ENCODE data around the gene SLCO3A1.

DNA sequence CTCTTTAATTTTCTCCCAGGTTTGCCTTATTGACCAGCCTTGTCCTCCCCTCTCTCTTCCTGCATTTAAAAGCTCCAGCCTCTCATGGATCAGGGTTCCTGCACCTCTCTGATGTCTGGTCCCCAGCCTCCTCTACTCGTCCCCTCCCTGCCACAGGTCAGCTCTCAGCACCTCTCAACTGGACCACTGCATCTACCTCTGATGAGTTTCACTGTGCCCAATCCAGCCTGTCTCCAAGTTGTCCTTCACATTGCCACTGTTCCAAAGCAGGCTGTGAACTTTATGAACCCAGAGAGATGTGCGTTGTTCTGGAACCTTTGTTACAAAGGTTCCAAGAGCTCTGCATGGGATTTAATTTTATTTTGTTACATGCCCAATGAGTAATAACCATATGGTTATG, 76.6 kb downstream of the SLCO3A1 start:
- TF ChIP-seq RAD21 (IDR thresholded peaks at IDR 0.05), result no peak
- TF ChIP-seq, protein P1, sequence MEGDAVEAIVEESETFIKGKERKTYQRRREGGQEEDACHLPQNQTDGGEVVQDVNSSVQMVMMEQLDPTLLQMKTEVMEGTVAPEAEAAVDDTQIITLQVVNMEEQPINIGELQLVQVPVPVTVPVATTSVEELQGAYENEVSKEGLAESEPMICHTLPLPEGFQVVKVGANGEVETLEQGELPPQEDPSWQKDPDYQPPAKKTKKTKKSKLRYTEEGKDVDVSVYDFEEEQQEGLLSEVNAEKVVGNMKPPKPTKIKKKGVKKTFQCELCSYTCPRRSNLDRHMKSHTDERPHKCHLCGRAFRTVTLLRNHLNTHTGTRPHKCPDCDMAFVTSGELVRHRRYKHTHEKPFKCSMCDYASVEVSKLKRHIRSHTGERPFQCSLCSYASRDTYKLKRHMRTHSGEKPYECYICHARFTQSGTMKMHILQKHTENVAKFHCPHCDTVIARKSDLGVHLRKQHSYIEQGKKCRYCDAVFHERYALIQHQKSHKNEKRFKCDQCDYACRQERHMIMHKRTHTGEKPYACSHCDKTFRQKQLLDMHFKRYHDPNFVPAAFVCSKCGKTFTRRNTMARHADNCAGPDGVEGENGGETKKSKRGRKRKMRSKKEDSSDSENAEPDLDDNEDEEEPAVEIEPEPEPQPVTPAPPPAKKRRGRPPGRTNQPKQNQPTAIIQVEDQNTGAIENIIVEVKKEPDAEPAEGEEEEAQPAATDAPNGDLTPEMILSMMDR (IDR thresholded peaks at IDR 0.05; ENCODE audit: low read depth, low read length, missing input control), result no peak
- TF ChIP-seq, protein P2, sequence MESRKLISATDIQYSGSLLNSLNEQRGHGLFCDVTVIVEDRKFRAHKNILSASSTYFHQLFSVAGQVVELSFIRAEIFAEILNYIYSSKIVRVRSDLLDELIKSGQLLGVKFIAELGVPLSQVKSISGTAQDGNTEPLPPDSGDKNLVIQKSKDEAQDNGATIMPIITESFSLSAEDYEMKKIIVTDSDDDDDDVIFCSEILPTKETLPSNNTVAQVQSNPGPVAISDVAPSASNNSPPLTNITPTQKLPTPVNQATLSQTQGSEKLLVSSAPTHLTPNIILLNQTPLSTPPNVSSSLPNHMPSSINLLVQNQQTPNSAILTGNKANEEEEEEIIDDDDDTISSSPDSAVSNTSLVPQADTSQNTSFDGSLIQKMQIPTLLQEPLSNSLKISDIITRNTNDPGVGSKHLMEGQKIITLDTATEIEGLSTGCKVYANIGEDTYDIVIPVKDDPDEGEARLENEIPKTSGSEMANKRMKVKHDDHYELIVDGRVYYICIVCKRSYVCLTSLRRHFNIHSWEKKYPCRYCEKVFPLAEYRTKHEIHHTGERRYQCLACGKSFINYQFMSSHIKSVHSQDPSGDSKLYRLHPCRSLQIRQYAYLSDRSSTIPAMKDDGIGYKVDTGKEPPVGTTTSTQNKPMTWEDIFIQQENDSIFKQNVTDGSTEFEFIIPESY (IDR thresholded peaks at IDR 0.05), result no peak
- no peak for TF ChIP-seq NR2F2 (IDR thresholded peaks at IDR 0.05)
- TF ChIP-seq SP1 (IDR thresholded peaks at IDR 0.05), result no peak
- no peak for TF ChIP-seq TAF1 (conservative IDR thresholded peaks at IDR 0.05)
- TF ChIP-seq REST (IDR thresholded peaks at IDR 0.05), result no peak
- TF ChIP-seq GABPA (IDR thresholded peaks at IDR 0.05 in 1 of 2, conservative IDR thresholded peaks at IDR 0.05 in 1 of 2), result no peak
- no peak for TF ChIP-seq ATF3 (IDR thresholded peaks at IDR 0.05)
- TF ChIP-seq JUND (IDR thresholded peaks at IDR 0.05), result no peak
- no peak for TF ChIP-seq MAX (IDR thresholded peaks at IDR 0.05)
- no peak for TF ChIP-seq FOXA1 (IDR thresholded peaks at IDR 0.05)
- TF ChIP-seq EGR1 (IDR thresholded peaks at IDR 0.05; ENCODE audit: low read depth in 2 of 2), result no peak
- TF ChIP-seq YY1 (IDR thresholded peaks at IDR 0.05), result no peak
